HG03139 (cell line): ENCODE results near the gene PIK3CG.
"Not testable (repeated sequence)": the region's sequence is repeated elsewhere in the genome, so short reads cannot be mapped to it uniquely, and the experiment has no call there.

Experiments used
- ATAC-seq: cut with Tn5 transposase; IDR thresholded peaks from one replicate; pipeline ENCODE4 v1.9.1; 2021; ENCODE audit not compliant: unreplicated experiment

PIK3CG gene

GRCh38 chr7:106936236-106936635 lies 71.2 kb downstream of the PIK3CG start:
- no peak for ATAC-seq

GRCh38 chr7:106938122-106938521 lies 73.0 kb downstream of the PIK3CG start:
- not testable (repeated sequence) for ATAC-seq

GRCh38 chr7:106938803-106939202 lies 73.7 kb downstream of the PIK3CG start:
- no peak for ATAC-seq

- no peak for ATAC-seq
Measured at GRCh38 chr7:106944035-106944665, 79.1 kb downstream of the PIK3CG start.

DNA sequence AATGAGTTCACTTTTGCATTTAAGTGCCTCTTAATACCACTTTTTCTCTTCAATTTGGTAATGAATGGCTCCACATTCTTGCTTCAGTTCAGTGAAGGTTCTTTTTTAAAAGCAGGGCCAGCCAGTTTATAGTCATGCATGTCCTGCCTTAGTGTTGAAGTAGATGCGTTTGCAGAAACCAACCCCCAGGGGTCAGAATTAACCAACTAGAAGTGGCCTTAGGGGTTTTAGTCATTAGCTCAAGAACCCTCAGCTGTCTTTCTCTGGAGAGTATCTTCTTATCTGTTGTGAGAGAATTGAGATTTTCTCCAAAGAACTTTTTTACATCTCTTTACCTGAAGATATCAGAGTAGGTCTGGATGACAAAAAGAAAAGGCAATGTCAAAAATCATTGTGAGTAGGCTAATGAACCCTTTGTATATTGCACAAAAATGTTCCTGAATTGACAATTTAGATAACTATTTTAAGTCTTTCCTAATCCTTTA lies 82.2 kb downstream of the PIK3CG start:
- ATAC-seq: no peak

DNA sequence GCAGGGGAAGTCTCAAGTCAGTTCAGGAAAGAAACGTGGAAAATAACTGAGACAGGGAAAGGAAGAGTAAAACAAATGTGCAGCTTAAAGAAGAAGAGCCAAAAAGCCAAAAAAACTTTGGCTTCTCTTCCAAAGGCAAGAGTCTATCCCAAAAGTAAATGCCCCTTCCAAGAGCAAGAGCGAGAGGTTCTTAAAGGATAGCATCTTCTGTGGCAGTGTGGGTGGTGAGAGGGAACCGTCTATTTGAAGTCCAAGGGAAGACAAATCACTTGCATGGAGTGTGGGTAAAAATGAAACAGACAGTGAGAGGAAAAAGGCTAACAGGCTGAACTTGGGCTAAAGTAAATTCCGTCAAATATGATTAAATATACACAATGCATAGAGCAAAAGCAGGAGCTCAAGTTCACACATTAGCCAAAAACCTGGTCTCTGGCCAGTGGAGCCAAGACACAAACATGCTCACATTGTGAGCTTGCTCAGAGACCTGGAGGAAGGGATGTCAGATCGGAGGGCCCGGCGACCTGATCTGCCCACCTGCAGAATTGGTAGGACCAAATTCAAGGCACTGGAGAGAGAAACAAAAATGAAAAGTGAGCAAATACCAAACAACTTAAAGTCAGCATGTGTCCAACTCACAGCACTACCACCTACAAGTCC lies 87.0 kb downstream of the PIK3CG start:
- no peak for ATAC-seq

DNA sequence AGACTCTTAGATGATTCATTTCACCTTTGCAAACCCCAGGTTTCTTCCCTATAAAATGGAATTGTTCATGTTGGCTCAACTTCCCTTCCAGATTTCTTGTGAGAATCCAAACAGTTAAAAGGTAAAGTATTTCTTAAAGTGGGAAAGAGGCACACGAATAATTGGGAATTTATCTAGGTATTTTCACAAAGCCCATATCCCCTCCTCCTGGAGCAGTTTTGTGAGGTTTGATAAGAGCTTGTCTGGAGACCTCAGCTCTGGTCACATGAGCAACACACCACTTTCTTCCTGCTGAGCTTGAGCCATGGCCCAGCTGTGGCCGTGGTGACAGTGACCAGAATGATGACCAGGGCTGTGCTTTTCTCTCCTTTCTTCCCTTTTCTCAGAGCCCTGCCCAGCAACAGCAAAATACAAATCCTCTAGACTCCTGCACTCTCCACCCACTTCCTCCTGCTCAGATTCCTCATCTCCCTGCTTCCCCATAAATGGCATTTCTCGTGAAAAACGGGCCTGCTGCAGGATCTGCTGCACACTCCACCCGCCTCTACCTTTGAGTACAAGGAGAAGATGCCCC lies 87.7 kb downstream of the PIK3CG start:
- ATAC-seq: no peak

DNA sequence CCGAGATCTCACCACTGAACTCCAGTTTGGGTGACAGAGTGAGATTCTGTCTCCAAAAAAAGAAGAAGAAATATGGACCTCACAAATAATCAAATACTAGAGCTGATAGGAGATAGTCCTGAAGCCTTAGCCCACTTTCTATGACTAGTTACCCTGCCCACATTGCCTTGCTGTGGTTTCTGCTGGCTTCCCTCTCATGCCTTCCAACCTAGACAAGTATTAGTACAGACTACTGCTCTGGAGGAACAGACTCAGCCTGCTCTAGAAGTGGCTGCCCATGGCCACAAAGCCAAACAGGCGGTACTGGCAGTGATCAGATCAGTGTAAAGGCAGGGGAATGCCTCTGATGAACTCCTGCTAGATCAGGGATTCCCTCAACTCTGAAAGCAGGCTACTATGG lies 89.8 kb downstream of the PIK3CG start:
- no peak for ATAC-seq

DNA sequence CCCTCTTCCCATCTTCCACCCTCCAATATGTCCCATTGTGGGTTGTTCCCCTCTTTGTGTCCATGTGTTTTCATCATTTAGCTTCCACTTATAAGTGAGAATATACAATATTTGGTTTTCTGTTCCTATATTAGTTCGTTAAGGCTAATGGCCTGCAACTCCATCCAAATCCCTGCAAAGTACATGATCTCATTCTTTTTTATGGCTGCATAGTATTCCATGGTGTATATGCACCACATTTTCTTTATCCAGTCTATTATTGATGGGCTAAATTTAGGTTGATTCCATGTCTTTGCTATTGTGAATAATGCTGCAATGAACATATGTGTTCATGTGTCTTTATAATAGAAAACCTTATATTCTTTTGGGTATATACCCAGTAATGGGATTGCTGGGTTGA lies 90.8 kb downstream of the PIK3CG start:
- ATAC-seq: not testable (repeated sequence)
